HCT116 (cell line): ENCODE measurements around the gene MYBPC2. TPM values are rescaled to one million over a fixed set of nuclear protein-coding genes. Genes with fewer than 3 reads are reported as not detected.

Experiments used
- ATAC-seq: fragments of 200-7000 bp; cut with Tn5 transposase; 2 replicates; pipeline ENCODE4 v1.9.1; 2020; ENCODE audit warnings: mild to moderate bottlenecking, moderate library complexity
- BruUV-seq: library from RNA; stranded (reverse); fragments of 400-500 nt; replicated peaks from 2 replicates; lab custom pipeline; 2021; lab: Mats Ljungman, UMichigan
- CTCF ChIA-PET: fragments of 300-600 bp; sonication (Branson Sonifier 250); formaldehyde crosslinking; loops from one replicate; lab custom pipeline; 2021; ENCODE audit warnings: antibody characterized with exemption; lab: Charles Lee
- POLR2A ChIA-PET: fragments of 300-600, 350-600 bp; sonication (Branson Sonifier 250); formaldehyde crosslinking; loops from one replicate; lab custom pipeline; 2021; ENCODE audit warnings: antibody characterized with exemption; lab: Charles Lee
- RAD21 ChIA-PET, 2 experiments: fragments of 300-600 bp; sonication (Branson Sonifier 250); formaldehyde crosslinking; loops; one replicate each; lab custom pipeline; 2023; ENCODE audit warnings: low total read pairs in 2 of 2; ENCODE audit not compliant: uncharacterized antibody in 2 of 2, unreplicated experiment in 2 of 2, low non-redundant PET in 1 of 2; lab: Charles Lee
- DNase-seq: peaks from one replicate; pipeline ENCODE4 v3.0.0-alpha.2; 2010; ENCODE audit warnings: low read depth, low spot score
- H2AFZ ChIP-seq: fragments of 200-600 bp; shearing (Covaris generic), sonication (generic); 2 replicates; pipeline ENCODE4 v1.6.1; 2017; ENCODE audit warnings: low read depth, mixed run types, mixed read lengths, antibody characterized with exemption, low read length; ENCODE audit not compliant: poor library complexity, severe bottlenecking
- H3K27ac ChIP-seq: 2 replicates; pipeline ENCODE4 v1.5.1; 2012; ENCODE audit warnings: low read depth, low read length
- H3K27me3 ChIP-seq: fragments of 200-600 bp; sonication (generic); 2 replicates; pipeline ENCODE4 v1.6.1; 2016; ENCODE audit warnings: mixed run types, low read length, mixed read lengths; ENCODE audit not compliant: insufficient read depth
- H3K36me3 ChIP-seq, 2 experiments: fragments of 200-500 bp in 1 of 2; fragments of 200-600 bp in 1 of 2; sonication (Bioruptor generic) in 1 of 2; sonication (generic) in 1 of 2; 2 replicates each; pipeline versions ENCODE4 v1.5.1 to v1.6.1; 2014 to 2016; ENCODE audit warnings: low read length in 2 of 2, inconsistent platforms in 1 of 2, mixed read lengths in 1 of 2, mixed run types in 1 of 2; ENCODE audit not compliant: insufficient read depth in 2 of 2, control insufficient read depth in 1 of 2
- H3K4me1 ChIP-seq, 2 experiments: fragments of 200-600 bp in 1 of 2; sonication (generic) in 1 of 2; 2 replicates each; pipeline versions ENCODE4 v1.5.1 to v1.6.1; 2012 to 2017; ENCODE audit warnings: low read length in 2 of 2, inconsistent platforms in 1 of 2, mild to moderate bottlenecking in 1 of 2, mixed read lengths in 1 of 2, mixed run types in 1 of 2, moderate library complexity in 1 of 2; ENCODE audit not compliant: insufficient read depth in 2 of 2, control insufficient read depth in 1 of 2
- H3K4me2 ChIP-seq: fragments of 200-600 bp; sonication (generic); 2 replicates; pipeline ENCODE4 v1.6.1; 2017; ENCODE audit warnings: mixed run types, low read length, mixed read lengths
- H3K4me3 ChIP-seq, 2 experiments: fragments of 200-600 bp in 1 of 2; sonication (generic) in 1 of 2; replicated peaks in 1 of 2; 2 replicates each; pipeline ENCODE4 v1.5.1; 2011 to 2016; ENCODE audit warnings: low read length in 2 of 2, control low read depth in 1 of 2, low read depth in 1 of 2, mild to moderate bottlenecking in 1 of 2, mixed read lengths in 1 of 2, mixed run types in 1 of 2
- H3K79me2 ChIP-seq: fragments of 200-600 bp; sonication (generic); 2 replicates; pipeline ENCODE4 v1.6.1; 2017; ENCODE audit warnings: mild to moderate bottlenecking, mixed run types, low read length, moderate library complexity, mixed read lengths; ENCODE audit not compliant: insufficient read depth
- H3K9ac ChIP-seq: fragments of 200-600 bp; sonication (generic); 2 replicates; pipeline ENCODE4 v1.6.1; 2016; ENCODE audit warnings: low read length, mixed read lengths
- H3K9me2 ChIP-seq: fragments of 200-600 bp; sonication (generic), shearing (Covaris generic); 2 replicates; pipeline ENCODE4 v1.6.1; 2017; ENCODE audit warnings: mixed run types, mild to moderate bottlenecking, moderate library complexity; ENCODE audit not compliant: insufficient read depth
- H3K9me3 ChIP-seq, 2 experiments: fragments of 200-500 bp in 1 of 2; fragments of 200-600 bp in 1 of 2; sonication (Bioruptor generic) in 1 of 2; sonication (generic) in 1 of 2; 2 replicates each; pipeline ENCODE4 v1.6.1; 2014 to 2017; ENCODE audit warnings: low read length in 2 of 2, mixed read lengths in 2 of 2, inconsistent platforms in 1 of 2, low read depth in 1 of 2, mild to moderate bottlenecking in 1 of 2, mixed run types in 1 of 2, moderate library complexity in 1 of 2; ENCODE audit not compliant: control insufficient read depth in 1 of 2, insufficient read depth in 1 of 2
- H4K20me1 ChIP-seq: fragments of 200-600 bp; sonication (generic), shearing (Covaris generic); 2 replicates; pipeline ENCODE4 v1.6.1; 2017; ENCODE audit warnings: mixed run types, mild to moderate bottlenecking, moderate library complexity; ENCODE audit not compliant: insufficient read depth
- CBX3 ChIP-seq: IDR thresholded peaks from 2 replicates; pipeline ENCODE4 v1.6.1; 2012; ENCODE audit warnings: low read depth
- CEBPB ChIP-seq: IDR thresholded peaks from 2 replicates; pipeline ENCODE4 v1.6.1; 2012; ENCODE audit warnings: low read depth
- CTCF ChIP-seq, 3 experiments: fragments of 200-600 bp in 1 of 3; sonication (generic) in 1 of 3; IDR thresholded peaks in 2 of 3; conservative IDR thresholded peaks in 1 of 3; 2 replicates each; pipeline ENCODE4 v1.5.1; 2012 to 2017; ENCODE audit warnings: low read depth in 2 of 3, low read length in 2 of 3, antibody characterized with exemption in 1 of 3, borderline replicate concordance in 1 of 3, control low read depth in 1 of 3, mild to moderate bottlenecking in 1 of 3, mixed read lengths in 1 of 3, mixed run types in 1 of 3, moderate library complexity in 1 of 3; ENCODE audit not compliant: insufficient read depth in 1 of 3
- ELF1 ChIP-seq: IDR thresholded peaks from 2 replicates; pipeline ENCODE4 v1.6.1; 2012; ENCODE audit warnings: low read depth, borderline replicate concordance
- EZH2 ChIP-seq: fragments of 200-600 bp; sonication (generic); IDR thresholded peaks from 2 replicates; pipeline ENCODE4 v1.6.1; 2017; ENCODE audit warnings: antibody characterized with exemption, mixed run types
- EZH2phosphoT487 ChIP-seq: fragments of 200-600 bp; IDR thresholded peaks from 2 replicates; pipeline ENCODE4 v1.6.1; 2018; ENCODE audit warnings: antibody characterized with exemption, borderline replicate concordance
- FOSL1 ChIP-seq: IDR thresholded peaks from 2 replicates; pipeline ENCODE4 v1.6.1; 2012; ENCODE audit warnings: low read depth
- JUND ChIP-seq: IDR thresholded peaks from 2 replicates; pipeline ENCODE4 v1.6.1; 2012
- POLR2A ChIP-seq: IDR thresholded peaks from 2 replicates; pipeline ENCODE4 v1.7.0; 2011; ENCODE audit warnings: borderline replicate concordance; ENCODE audit not compliant: insufficient read depth, insufficient read length; ENCODE audit errors: extremely low read depth
- RAD21 ChIP-seq: IDR thresholded peaks from 2 replicates; pipeline ENCODE4 v1.6.1; 2012; ENCODE audit warnings: low read depth, mild to moderate bottlenecking
- REST ChIP-seq: IDR thresholded peaks from 2 replicates; pipeline ENCODE4 v1.6.1; 2012; ENCODE audit warnings: low read depth
- SP1 ChIP-seq: IDR thresholded peaks from 2 replicates; pipeline ENCODE4 v1.6.1; 2012; ENCODE audit warnings: low read depth
- SRF ChIP-seq: IDR thresholded peaks from 2 replicates; pipeline ENCODE4 v1.6.1; 2012; ENCODE audit warnings: low read depth
- TCF7L2 ChIP-seq: IDR thresholded peaks from 2 replicates; pipeline ENCODE4 v1.7.0; 2011; ENCODE audit warnings: borderline replicate concordance, inconsistent platforms; ENCODE audit not compliant: insufficient read depth, insufficient read length; ENCODE audit errors: extremely low read depth
- YY1 ChIP-seq: IDR thresholded peaks from 2 replicates; pipeline ENCODE4 v1.6.1; 2011; ENCODE audit warnings: low read length, low read depth, moderate library complexity, mild to moderate bottlenecking; ENCODE audit not compliant: insufficient replicate concordance; ENCODE audit errors: extremely low read depth
- ZFX ChIP-seq: fragments of 450-650 bp; IDR thresholded peaks from 2 replicates; pipeline ENCODE4 v1.6.1; 2017
- intact Hi-C: fragments of 100-400 bp; cut with micrococcal nuclease; formaldehyde crosslinking; loops from 2 replicates; pipeline ENCODE4 v1.10.0; 2022
- total RNA-seq: library from RNA; stranded (reverse); gene quantifications from one replicate; pipeline ENCODE4 v1.2.1, GENCODE V29; 2021; ENCODE audit not compliant: unreplicated experiment
- TF ChIP-seq, protein P1 (sequence below): IDR thresholded peaks from 2 replicates; pipeline ENCODE4 v1.6.1; 2012
- TF ChIP-seq, protein P2 (sequence below): IDR thresholded peaks from 2 replicates; pipeline ENCODE4 v1.6.1; 2011; ENCODE audit warnings: mild to moderate bottlenecking, low read length, moderate library complexity; ENCODE audit not compliant: insufficient replicate concordance; ENCODE audit errors: extremely low read depth

The MYBPC2 gene
- total RNA-seq, 1 experiment from 2014 or later, result not detected

GRCh38 chr19:50465000-50465399 lies 32.3 kb downstream of the MYBPC2 start:
- no peaks in the 10 kb centered on the region for H3K9me3 ChIP-seq
- ATAC-seq (no peak), DNase-seq (no peak)
- no peaks in the 10 kb centered on the region for H3K79me2 ChIP-seq
- no peaks in the 10 kb centered on the region for H3K9me2 ChIP-seq
- CTCF ChIA-PET, result interaction anchor here (0.6 to 1.7 kb wide), 3 partner anchors 10 to 104 kb away, joined by 3 to 6 read pairs (median 3); no protein-coding TSS in a partner anchor
- H3K27ac ChIP-seq, result no peak overlapping the region
- no TSS peak for BruUV-seq
- POLR2A ChIA-PET, result no interaction called here
- RAD21 ChIA-PET, result no interaction called here
- no peak overlapping the region for H2AFZ ChIP-seq
- no peaks in the 10 kb centered on the region for H4K20me1 ChIP-seq
- no peaks in the 10 kb centered on the region for H3K36me3 ChIP-seq
- no peak overlapping the region for H3K9ac ChIP-seq
- no peak overlapping the region for H3K4me3 ChIP-seq
- intact Hi-C loops, result no loop called here
- peaks cover 19 to 44% of the 10 kb centered on the region in 2 experiments for H3K4me1 ChIP-seq
- TF ChIP-seq EZH2 (no peak), POLR2A (no peak), REST (no peak), ELF1 (no peak), RAD21 (no peak), SP1 (no peak), JUND (no peak), ZFX (no peak), FOSL1 (no peak), CEBPB (no peak), SRF (no peak), CBX3 (no peak), EZH2phosphoT487 (no peak), YY1 (no peak), CTCF (IDR thresholded peaks at IDR 0.05 in 2 of 3, conservative IDR thresholded peaks at IDR 0.05 in 1 of 3; ENCODE audit: borderline replicate concordance in 1 of 3, insufficient read depth in 1 of 3, low read depth in 2 of 3, low read length in 2 of 3) (no peak), TCF7L2 (no peak)
- TF ChIP-seq, protein P1, sequence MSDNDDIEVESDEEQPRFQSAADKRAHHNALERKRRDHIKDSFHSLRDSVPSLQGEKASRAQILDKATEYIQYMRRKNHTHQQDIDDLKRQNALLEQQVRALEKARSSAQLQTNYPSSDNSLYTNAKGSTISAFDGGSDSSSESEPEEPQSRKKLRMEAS, result no peak
- TF ChIP-seq, protein P2, sequence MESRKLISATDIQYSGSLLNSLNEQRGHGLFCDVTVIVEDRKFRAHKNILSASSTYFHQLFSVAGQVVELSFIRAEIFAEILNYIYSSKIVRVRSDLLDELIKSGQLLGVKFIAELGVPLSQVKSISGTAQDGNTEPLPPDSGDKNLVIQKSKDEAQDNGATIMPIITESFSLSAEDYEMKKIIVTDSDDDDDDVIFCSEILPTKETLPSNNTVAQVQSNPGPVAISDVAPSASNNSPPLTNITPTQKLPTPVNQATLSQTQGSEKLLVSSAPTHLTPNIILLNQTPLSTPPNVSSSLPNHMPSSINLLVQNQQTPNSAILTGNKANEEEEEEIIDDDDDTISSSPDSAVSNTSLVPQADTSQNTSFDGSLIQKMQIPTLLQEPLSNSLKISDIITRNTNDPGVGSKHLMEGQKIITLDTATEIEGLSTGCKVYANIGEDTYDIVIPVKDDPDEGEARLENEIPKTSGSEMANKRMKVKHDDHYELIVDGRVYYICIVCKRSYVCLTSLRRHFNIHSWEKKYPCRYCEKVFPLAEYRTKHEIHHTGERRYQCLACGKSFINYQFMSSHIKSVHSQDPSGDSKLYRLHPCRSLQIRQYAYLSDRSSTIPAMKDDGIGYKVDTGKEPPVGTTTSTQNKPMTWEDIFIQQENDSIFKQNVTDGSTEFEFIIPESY, result no peak
- no peaks in the 10 kb centered on the region for H3K27me3 ChIP-seq
- no peak overlapping the region for H3K4me2 ChIP-seq
